Stimulated activated CD8-positive, alpha-beta memory T cell treated with anti-CD3 and anti-CD28 coated beads, Interleukin-15, amount 100 ng/mL, for 4 hours (primary cell): ENCODE measurements around the gene GTF3C4.

Source experiments
- DNase-seq, 2 donors: peaks; one replicate each; pipeline ENCODE4 v3.0.0-alpha.2; 2020; ENCODE audit warnings: low read depth in 2 of 2

Gene GTF3C4

DNA sequence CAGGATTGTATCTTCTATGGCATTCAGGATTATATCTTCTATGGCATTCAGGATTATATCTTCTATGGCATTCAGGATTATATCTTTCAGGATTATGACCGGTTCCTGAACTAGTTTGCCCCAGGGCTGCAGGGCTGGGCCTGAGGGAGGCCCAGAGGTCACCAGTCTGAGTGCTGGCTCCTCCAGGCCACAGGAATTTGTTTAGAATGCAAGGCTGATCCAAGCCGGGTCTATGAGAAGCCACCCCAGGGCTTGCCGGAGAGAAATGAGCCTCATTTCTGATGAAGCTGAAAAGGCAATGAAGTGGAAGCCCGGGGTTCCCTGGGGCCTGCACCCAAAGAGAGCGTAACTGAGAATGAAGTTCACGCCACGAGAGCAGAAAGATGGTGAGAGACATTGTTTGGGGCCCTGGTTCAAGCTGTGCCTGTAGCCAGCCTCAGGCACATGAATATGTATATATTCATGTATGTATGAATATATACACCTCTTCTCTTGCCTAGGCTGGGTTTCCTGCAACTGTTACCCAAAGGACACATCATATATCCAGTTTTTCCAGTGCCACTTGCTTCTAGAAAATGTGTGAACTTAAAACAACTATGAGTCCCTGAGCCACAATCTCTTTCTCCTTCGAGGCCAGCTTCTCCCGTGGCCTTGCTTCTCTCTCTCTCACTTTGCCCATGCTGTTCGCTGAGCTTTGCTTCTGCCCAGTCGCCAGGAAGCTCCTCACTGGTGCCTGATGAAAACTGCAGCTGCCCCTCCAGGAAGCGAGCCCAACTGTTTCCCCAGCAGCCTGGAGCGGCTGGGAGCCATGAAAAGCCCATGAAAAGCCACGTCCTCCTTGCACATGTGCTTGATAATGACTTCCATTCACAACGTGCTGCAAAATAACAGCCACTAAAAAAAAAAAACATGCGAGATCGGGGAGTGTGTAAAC lies 62.3 kb downstream of the GTF3C4 start:
- DNase-seq: no peak

DNA sequence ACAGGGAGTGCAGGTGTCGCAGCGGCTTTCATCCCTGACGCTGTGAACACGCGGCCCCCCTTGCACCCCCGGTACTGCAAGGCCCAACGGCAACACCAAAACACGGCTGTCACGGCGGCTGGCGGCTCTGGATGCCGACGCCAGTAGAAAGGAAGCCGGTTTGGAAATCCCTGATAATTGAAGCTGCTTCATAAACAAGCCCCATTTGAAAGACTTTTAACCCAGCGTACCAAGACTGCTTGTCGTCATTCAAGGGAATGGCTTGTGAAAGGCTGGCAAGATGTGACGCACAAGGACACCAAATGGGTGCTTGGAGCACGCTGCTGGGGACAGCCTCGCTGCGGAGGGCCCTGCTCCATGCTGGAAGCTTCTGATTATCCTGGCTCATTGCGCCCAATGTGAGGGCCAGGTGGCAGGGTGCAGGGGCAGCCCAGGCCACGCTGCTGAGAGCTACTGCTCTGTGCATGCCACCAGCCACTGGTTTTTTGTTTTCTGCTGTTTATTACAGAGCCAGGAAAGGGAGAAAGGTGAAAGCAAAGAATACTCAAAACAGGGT lies 63.1 kb downstream of the GTF3C4 start:
- no peak for DNase-seq

DNA sequence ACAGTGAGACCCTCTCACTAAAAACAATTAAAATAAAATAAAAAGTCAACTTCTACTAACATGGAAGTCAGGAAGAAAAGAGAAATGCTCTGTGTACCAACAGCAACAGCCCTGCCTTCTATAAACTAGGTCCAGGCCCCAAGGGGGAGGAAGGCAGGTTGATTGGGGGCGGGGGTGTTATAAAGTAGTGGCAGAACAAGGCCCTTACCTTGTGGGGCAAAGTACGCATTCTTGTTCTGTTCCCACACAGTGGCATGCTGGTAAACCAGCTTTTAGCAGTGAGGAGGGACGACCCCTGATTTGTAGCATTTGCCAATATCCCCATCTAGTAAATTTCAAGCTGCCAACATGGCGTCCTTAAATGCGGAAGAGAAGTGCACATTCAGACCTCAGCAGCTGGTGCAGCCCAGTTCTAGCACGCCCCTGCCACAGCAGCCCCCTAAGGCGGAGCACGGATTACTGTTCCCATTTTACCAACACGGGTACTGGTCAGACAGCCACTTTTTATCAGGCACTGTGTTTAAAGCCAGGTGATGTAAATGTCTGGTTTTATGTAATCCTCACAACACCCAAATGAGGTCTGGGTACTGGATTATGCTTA lies 69.5 kb downstream of the GTF3C4 start:
- no peak for DNase-seq

DNA sequence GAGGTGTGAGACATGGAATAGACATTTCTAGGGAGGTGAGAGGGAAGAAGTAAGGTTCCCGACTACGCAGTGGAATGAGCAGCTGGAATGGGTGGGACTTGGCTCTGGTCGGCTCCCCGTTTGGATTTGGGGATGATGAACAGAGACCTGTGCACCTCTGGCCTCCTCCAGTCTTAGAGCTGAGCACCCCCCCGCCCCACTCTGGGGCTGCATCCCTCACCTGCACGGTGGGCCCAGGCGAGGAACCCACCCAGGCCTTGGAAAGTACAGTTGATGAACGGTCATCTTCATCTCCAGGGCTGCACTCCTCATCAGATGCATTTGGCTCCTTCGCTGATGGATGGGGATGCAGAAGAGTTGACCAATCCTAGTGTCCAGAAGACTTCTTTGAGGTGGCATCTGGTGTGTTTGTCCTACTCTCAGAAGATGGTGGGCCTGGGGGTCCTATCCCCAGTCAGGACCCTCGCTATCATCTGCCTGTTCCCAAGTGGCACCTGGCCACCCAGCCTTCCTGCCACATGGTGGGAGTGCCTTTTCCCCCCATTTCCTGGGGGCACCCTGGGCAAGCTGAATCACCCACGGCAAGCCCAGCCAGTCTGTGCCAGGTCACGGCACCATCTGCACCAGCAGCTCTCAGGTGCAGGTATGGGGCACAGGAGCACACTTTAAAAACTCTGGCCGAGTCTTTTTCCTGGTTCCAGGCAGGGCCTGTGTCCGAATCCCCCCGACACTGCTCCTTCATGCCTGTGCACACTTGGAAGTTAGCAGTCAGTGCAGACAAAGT lies 70.5 kb downstream of the GTF3C4 start:
- DNase-seq: no peak

DNA sequence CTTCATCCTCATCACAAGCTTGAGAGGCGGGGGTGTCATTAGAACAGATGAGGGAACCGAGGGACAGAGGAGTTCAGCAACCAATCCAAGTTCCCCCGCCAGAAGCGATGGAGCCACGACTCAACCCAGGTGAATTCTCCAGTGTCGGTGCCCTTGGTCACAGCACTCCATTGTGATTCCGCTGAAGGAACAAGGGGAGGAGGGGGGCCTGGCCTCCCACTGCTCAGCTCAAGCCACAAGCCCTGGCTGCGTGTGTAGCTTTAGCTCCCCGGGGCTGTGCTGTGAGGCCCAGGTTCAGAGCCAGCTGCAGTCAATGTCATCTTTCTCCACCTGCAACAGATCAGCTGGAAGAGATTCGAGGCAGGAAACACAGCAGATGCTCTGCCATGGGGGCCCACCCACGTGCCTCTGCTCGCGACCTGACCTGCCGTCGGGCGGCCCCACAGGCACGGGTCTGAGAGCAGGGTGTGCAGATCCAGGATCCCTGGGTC lies 72.6 kb downstream of the GTF3C4 start:
- no peak for DNase-seq

DNA sequence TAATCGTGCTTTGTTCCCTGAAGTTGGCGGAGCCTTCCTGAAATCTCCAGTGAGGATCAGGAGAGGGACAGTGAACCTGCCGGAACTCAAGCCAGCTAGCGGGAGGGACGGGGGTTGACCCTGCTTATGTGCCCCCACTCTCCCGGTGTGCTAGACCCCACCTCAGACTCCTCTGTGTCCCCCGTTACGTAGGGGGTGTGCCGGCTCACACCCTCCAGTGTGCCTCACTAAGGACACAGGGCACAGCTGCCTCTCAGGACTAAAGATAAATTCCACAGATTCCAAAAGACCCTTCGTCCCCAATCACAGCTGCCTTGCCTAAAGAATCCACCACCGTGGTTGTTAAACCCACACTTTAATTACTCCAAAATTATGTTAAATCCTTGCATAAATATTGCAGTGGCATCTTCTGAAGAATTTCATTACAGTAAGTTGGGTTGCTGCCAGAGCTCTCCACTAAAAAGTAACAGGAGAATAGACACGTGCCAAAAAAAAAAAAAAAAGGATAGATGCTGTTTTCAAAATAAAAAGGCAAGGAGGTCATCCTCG lies 73.7 kb downstream of the GTF3C4 start:
- no peak for DNase-seq
